GM20000 (cell line): Measurements from ENCODE around the gene ZNF143.

Experiments used
- DNase-seq: peaks from one replicate; pipeline ENCODE4 v3.0.0; 2012; ENCODE audit warnings: low spot score
- TF ChIP-seq, protein P1 (sequence below): IDR thresholded peaks from 2 replicates; pipeline ENCODE4 v1.5.1; 2012; ENCODE audit warnings: mild to moderate bottlenecking, control low read depth; ENCODE audit errors: extremely low read depth, missing control alignments

The ZNF143 gene

GRCh38 chr11:9573775-9574621, 113.2 kb downstream of the ZNF143 start:
- DNase-seq, result peak; percentile 61
- TF ChIP-seq, protein P1, sequence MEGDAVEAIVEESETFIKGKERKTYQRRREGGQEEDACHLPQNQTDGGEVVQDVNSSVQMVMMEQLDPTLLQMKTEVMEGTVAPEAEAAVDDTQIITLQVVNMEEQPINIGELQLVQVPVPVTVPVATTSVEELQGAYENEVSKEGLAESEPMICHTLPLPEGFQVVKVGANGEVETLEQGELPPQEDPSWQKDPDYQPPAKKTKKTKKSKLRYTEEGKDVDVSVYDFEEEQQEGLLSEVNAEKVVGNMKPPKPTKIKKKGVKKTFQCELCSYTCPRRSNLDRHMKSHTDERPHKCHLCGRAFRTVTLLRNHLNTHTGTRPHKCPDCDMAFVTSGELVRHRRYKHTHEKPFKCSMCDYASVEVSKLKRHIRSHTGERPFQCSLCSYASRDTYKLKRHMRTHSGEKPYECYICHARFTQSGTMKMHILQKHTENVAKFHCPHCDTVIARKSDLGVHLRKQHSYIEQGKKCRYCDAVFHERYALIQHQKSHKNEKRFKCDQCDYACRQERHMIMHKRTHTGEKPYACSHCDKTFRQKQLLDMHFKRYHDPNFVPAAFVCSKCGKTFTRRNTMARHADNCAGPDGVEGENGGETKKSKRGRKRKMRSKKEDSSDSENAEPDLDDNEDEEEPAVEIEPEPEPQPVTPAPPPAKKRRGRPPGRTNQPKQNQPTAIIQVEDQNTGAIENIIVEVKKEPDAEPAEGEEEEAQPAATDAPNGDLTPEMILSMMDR, result no peak

DNA sequence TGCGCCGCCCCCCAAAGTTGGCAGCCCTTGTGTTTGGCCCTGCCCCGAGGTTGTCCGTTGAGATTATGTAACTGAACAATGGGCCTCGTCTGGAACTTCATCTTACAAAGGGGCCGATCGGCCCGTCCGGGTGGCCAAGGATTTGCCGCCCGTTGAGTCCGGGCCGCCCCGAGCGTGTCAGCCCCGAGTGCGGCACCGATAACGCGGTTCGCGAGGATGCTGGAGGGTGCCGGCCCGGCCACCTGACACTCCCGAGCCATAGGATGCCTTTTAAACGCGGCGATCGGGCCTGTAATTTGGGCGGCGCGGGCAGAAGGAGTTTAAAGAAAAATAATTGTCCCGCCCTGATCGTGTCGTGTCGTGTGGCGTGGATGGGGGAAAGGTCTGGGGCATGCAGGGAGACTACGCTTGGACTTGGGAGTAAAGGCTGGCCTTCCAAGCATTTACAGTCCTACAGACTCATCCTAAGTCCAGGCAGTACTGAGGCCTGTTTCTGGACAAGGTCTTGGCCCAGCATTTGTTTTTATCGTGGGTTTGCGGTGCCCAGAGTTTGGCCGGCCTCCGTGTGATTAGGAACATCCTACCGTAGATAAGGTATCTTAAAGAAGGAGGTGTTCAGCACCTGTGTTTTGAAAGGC, 113.9 kb downstream of the ZNF143 start:
- peak; percentile 32 for DNase-seq

DNA sequence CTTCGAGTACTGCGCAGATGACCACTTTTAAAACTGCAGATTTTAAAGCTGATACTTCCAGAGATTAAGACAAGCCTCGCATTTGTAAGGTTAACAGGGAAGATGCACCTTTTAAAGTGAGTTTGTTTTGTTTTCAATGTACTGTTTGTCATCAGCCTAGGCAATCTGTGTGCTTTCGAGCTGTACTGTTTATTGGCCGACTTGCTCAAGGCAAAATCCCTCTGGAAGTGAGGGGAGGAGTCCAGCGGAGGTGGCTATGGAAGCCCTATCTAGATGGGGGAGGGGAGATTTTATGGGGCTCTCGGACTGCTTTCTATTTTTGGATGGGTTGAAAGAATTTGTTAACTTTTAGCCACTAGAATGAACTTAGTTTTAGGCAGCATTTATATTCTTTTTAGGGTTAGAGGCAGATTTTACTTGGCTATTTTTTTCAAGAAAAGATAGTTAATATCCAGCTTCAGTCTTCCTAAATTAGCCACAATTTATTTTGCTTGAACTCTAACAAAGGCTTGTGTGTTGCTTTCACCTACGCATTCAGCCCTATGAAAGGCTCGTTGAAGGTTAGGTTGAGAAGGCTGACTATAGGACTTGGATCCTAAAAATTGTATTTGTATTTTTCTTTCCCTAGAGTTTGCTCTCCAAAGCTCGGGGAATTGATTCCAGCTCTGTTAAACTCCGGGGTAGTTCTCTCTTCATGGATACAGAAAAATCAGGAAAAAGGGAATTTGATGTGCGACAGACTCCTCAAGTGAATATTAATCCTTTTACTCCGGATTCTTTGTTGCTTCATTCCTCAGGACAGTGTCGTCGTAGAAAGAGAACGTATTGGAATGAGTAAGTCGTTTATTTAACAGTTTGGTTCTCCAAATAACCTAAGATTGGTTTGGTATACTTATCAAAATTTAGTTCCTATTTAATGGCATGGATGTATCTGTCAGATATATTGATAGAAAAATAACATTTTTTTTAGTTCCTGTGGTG, 114.7 kb downstream of the ZNF143 start:
- TF ChIP-seq, protein P1, result no peak

More for the DNA sequence above, 113.9 kb downstream of the ZNF143 start:
- TF ChIP-seq, protein P1, result no peak

GRCh38 chr11:9576701-9577381, 116.0 kb downstream of the ZNF143 start:
- DNase-seq, result no peak
- TF ChIP-seq, protein P1, result no peak

More for the DNA sequence above, 114.7 kb downstream of the ZNF143 start:
- peak; percentile 29 for DNase-seq

DNA sequence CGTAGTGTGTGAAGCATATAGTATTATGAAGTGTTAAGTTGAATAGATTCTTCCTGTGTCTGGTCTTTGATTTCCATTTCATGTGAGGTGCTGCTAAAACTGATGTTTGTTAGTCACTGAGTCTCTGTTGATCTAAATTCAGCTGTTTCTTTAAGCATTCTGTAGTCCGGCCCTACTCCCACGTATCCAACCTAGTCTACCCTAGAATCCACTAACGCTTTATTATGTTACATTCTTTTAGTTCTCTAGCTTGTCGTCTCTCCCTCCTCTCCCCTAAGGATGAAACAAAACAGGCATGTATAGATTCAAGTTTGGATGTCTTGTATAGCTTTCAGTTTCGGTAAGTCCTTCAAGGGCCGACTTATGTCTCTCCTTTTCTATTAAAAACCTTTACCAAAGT, 116.7 kb downstream of the ZNF143 start:
- TF ChIP-seq, protein P1, result no peak
- no peak for DNase-seq
